Heart left ventricle (tissue), 16 donors: ENCODE measurements around the gene GIMAP7. TPM values are rescaled to one million over a fixed set of nuclear protein-coding genes. Genes with fewer than 3 reads are reported as not detected.

Source experiments
- ATAC-seq, 4 donors: fragments of 200-7000 bp; cut with Tn5 transposase; one replicate each; pipeline ENCODE4 v1.9.1; 2020 to 2022; ENCODE audit warnings: moderate library complexity in 4 of 4, mild to moderate bottlenecking in 3 of 4, moderate number of reproducible peaks in 1 of 4
- DNase-seq, 5 donors: peaks; one replicate each; pipeline ENCODE4 v3.0.0-alpha.2; 2020
- H3K27ac ChIP-seq, 12 donors: fragments of 200-600 bp; sonication (generic) in 4 of 12; one replicate each; pipeline versions ENCODE4 v1.5.0 to v1.8.0; 2016 to 2022; ENCODE audit warnings: mild to moderate bottlenecking in 2 of 12
- H3K27me3 ChIP-seq, 9 donors: fragments of 200-600 bp; sonication (generic) in 2 of 9; one replicate each; pipeline versions ENCODE4 v1.5.1 to v1.8.0; 2016 to 2022; ENCODE audit warnings: mild to moderate bottlenecking in 3 of 9
- H3K36me3 ChIP-seq, 9 donors: fragments of 200-600 bp; sonication (generic) in 2 of 9; one replicate each; pipeline versions ENCODE4 v1.5.0 to v1.8.0; 2018 to 2022; ENCODE audit warnings: mild to moderate bottlenecking in 2 of 9
- H3K4me1 ChIP-seq, 12 donors: fragments of 200-600 bp; sonication (generic) in 4 of 12; one replicate each; pipeline versions ENCODE4 v1.5.0 to v1.8.0; 2016 to 2022; ENCODE audit warnings: mild to moderate bottlenecking in 3 of 12
- H3K4me3 ChIP-seq, 12 donors: fragments of 200-600 bp; sonication (generic) in 4 of 12; one replicate each; pipeline versions ENCODE4 v1.5.0 to v1.8.0; 2017 to 2022; ENCODE audit warnings: mild to moderate bottlenecking in 9 of 12, moderate library complexity in 4 of 12
- H3K9me3 ChIP-seq, 12 donors: fragments of 200-600 bp; sonication (generic) in 4 of 12; one replicate each; pipeline versions ENCODE4 v1.5.0 to v1.8.0; 2016 to 2022; ENCODE audit warnings: mild to moderate bottlenecking in 1 of 12
- CTCF ChIP-seq, 12 donors: fragments of 200-600 bp; sonication (generic) in 4 of 12; IDR thresholded peaks; one replicate each; pipeline versions ENCODE4 v1.5.0 to v1.8.0; 2018 to 2022; ENCODE audit warnings: antibody characterized with exemption in 12 of 12, mild to moderate bottlenecking in 5 of 12
- POLR2A ChIP-seq, 2 donors: fragments of 450-650 bp; IDR thresholded peaks; one replicate each; pipeline ENCODE4 v1.6.1; 2017; ENCODE audit warnings: antibody characterized with exemption in 2 of 2, mild to moderate bottlenecking in 2 of 2, moderate library complexity in 2 of 2
- WGBS, 4 donors: extraction: QIAGEN DNeasy Blood & Tissue Kit in 2 of 4; methylation state at CpG; one replicate each; pipeline versions ENCODE4 v1.1.5 to v1.1.7; 2013 to 2018; 5-methylcytosine and 5-hydroxymethylcytosine counted together
- intact Hi-C, 10 donors: fragments of 100-400 bp; cut with DNase I; formaldehyde crosslinking; loops; one replicate each; pipeline versions ENCODE4 v1.11.1 to v1.14.2; 2022
- polyA plus RNA-seq, 2 donors: library from polyadenylated mRNA; stranded (reverse); fragments of 200-250 nt; gene quantifications; one replicate each; pipeline ENCODE4 v1.2.3, GENCODE V29; 2013
- total RNA-seq, 9 donors: library from RNA; depleted of rRNA in 2 of 9; stranded (reverse); fragments of >200 nt in 2 of 9; fragmentation: NEBNext Ultra II Directional in 3 of 9; extraction: Animal tissue kit (Norgen Biotek cat#: 25700) in 3 of 9; gene quantifications; one replicate each; pipeline versions ENCODE4 v1.1.0 to v1.2.4, GENCODE V29; 2016 to 2023
- donor health status: ischemic (EF 13 %, LVEDD 7.1; RV severe dilation, severe dysfunction).
- donor health status: healthy with polysubstance abuse.
- donor health status: DM: no; HTN: yes; CAD: no.
- donor health status: DM: no; HTN: no; CAD: no.
- donor health status: ischemic (EF 25% LVEDD 6.9; RV normal size, moderate dysfunction).
- donor health status: ischemic (EF 25% LVEDD 5.7; RV mildly dilated, moderate dysfunction).
- donor health status: healthy.
- donor health status: DM: yes; HTN: yes; CAD: no.
- donor health status: ischemic (EF 35%, LVEDD 5.7; RV mildly dilated, moderate dysfunction).
- donor health status: nonischemic (EF 11% LVEDD 7.7; RV severe dilation, severe dysfunction).
- donor health status: DM: yes; HTN: yes; CAD: no.
- donor health status: PGD.
- donor health status: ischemic (EF 29% LVEDD 5.4; RV normal size, mild dysfunction).
- donor health status: nonischemic (EF 23%, LVEDD 6.1; RV moderate dilation, normal function).

Gene GIMAP7
- total and polyA plus RNA-seq, 11 donors = 14.4 to 48.0 (median 20.0) TPM

GRCh38 chr7:150507947-150508602 lies 6.6 kb upstream of the GIMAP7 start:
- Histone ChIP-seq H3K27me3 (no peaks in the 10 kb centered on the region), H3K27ac (no peak overlapping the region), H3K9me3 (peaks cover 0 to 3% (median 0%) of the 10 kb centered on the region in 12 donors), H3K4me1 (peaks cover 0 to 29% (median 6%) of the 10 kb centered on the region in 12 donors), H3K4me3 (no peak overlapping the region), H3K36me3 (no peaks in the 10 kb centered on the region)
- DNase-seq (no peak), ATAC-seq (no peak)
- intact Hi-C loops = no loop called here
- WGBS, 4 donors = 88 to 93% (median 91%) methylated on average over 4 of the region's 4 CpGs
- TF ChIP-seq CTCF (IDR thresholded peaks at IDR 0.05) = no peak
- TF ChIP-seq POLR2A (IDR thresholded peaks at IDR 0.05) = no peak

- WGBS, 4 donors = 76 to 86% (median 79%) methylated on average over 2 of the region's 2 CpGs
- Histone ChIP-seq H3K9me3 (peaks cover 0 to 3% (median 0%) of the 10 kb centered on the region in 12 donors), H3K4me1 (peaks cover 0 to 12% (median 2%) of the 10 kb centered on the region in 12 donors), H3K4me3 (no peak overlapping the region), H3K36me3 (no peaks in the 10 kb centered on the region), H3K27ac (no peak overlapping the region), H3K27me3 (no peaks in the 10 kb centered on the region)
- intact Hi-C loops = loop anchor here in 3 of 10 donors (5.0 kb wide), 2 partner anchors 44 to 59 kb away; partner anchors contain the start of gene GIMAP8 (in 2 of the 3)
- ATAC-seq = no peak
- no peak for DNase-seq
- no peak for TF ChIP-seq CTCF (IDR thresholded peaks at IDR 0.05)
- TF ChIP-seq POLR2A (IDR thresholded peaks at IDR 0.05) = no peak
Measured at GRCh38 chr7:150511048-150511447, 3.6 kb upstream of the GIMAP7 start.

- no peaks in the 10 kb centered on the region for H3K36me3 ChIP-seq
- ATAC-seq = no peak
- DNase-seq = no peak
- H3K27me3 ChIP-seq = no peaks in the 10 kb centered on the region
- intact Hi-C loops = loop anchor here in 4 of 10 donors (2.0 to 5.0 kb wide), 5 partner anchors 46 to 241 kb away; partner anchors contain the start of gene GIMAP8 (in 3 of the 4)
- 93 to 95% (median 94%) methylated on average over 17 of the region's 17 CpGs for WGBS, 4 donors
- TF ChIP-seq CTCF (IDR thresholded peaks at IDR 0.05) (no peak), POLR2A (IDR thresholded peaks at IDR 0.05) (no peak)
- H3K9me3 ChIP-seq = peaks cover 0 to 3% (median 0%) of the 10 kb centered on the region in 12 donors
- peak overlapping the region in 10 of 12 donors; percentile 49 to 69 (median 62) for H3K4me3 ChIP-seq
- H3K27ac ChIP-seq = peak overlapping the region; percentile 66 to 92 (median 85)
- peaks cover 0 to 21% (median 2%) of the 10 kb centered on the region in 12 donors for H3K4me1 ChIP-seq
Measured at GRCh38 chr7:150513758-150514157, 914 bp upstream of the GIMAP7 start.
